Brain pericyte (primary cell): ENCODE measurements around the gene SYMPK.

Experiments used
- DNase-seq: peaks from one replicate; pipeline ENCODE4 v3.0.0-alpha.2; 2012; ENCODE audit warnings: low read depth, low spot score

SYMPK gene

GRCh38 chr19:45781214-45782161, 81.5 kb downstream of the SYMPK start:
- no peak for DNase-seq

GRCh38 chr19:45780448-45781213, 82.3 kb downstream of the SYMPK start:
- DNase-seq: no peak

GRCh38 chr19:45780146-45780447, 82.8 kb downstream of the SYMPK start:
- no peak for DNase-seq

- DNase-seq: no peak
These were observed 83.5 kb downstream of the SYMPK start for GRCh38 chr19:45779231-45780145.

- DNase-seq: no peak
These were observed 84.8 kb downstream of the SYMPK start for GRCh38 chr19:45778010-45778661.

- DNase-seq: no peak
These were observed 85.5 kb downstream of the SYMPK start for GRCh38 chr19:45777395-45777961.

DNA sequence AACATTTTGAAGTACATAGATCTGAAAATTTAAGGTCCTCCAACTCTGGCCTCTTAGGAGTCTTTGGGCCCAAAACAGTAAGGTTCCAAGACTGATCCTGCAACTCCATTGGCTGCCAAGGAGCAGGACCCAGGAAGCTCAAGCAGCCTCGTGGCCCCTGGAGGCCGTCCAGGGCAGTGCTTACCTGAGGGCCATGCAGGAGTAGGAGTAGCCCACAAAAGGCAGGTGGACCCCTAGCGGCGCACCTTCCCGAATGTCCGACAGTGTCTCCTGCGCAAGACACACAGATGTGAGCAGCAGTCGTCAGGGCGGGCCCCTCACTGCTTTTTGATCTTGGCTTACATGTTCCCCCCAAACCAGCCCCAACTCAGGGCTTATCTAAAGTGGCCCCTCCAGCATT, 88.2 kb downstream of the SYMPK start:
- DNase-seq: no peak

DNA sequence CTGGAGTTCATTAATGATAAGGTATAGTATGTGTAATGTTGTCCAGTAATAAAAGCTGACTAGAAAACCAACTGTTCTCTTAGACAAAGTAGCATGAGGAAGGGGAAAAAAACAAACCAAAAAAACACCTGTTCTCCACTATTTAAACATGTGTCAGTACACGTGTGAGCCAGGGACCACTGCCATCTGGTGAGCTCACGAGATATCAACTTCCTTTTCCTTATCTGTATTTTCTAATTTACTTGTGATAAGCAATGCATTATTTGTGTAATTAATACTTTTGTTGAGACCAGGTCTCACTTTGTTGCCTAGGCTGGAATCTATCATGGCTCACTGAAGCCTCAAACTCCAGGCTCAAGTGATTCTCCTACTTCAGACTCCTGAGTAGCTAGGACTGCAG, 89.6 kb downstream of the SYMPK start:
- no peak for DNase-seq

- DNase-seq: no peak
These were observed 90.0 kb downstream of the SYMPK start for GRCh38 chr19:45772912-45773311.

GRCh38 chr19:45772130-45772840, 90.7 kb downstream of the SYMPK start:
- no peak for DNase-seq

DNA sequence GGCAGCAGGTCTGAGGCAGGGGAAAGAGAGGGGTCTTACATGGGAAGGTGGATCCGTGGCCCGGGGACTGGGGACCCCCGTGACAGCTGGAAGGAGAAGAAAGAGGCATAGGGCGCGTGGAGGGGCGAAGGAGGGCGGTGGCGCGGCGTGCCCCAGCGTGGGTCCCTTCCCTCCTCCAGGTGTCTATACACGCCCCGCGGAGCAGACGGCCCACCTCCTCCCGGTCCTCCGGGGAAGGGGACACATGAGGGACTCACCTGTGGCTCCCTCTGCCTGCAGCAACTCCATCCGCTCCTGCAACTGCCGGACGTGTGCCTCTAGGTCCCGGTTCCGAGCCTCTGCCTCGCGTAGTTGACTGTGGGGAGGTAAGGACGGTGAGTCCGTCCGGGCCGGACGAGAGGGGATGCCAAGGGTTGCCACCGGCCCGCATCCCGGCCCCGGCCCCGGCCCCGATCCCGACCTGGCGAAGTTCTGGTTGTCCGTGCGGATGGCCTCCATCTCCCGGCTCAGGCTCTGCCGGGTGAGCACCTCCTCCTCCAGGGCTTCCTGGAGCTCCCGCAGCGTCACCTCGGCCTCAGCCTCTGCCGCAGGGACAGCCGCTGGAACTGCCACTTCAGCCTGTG, 91.5 kb downstream of the SYMPK start:
- no peak for DNase-seq

GRCh38 chr19:45770192-45771101, 92.5 kb downstream of the SYMPK start:
- peak; percentile 95 for DNase-seq

DNA sequence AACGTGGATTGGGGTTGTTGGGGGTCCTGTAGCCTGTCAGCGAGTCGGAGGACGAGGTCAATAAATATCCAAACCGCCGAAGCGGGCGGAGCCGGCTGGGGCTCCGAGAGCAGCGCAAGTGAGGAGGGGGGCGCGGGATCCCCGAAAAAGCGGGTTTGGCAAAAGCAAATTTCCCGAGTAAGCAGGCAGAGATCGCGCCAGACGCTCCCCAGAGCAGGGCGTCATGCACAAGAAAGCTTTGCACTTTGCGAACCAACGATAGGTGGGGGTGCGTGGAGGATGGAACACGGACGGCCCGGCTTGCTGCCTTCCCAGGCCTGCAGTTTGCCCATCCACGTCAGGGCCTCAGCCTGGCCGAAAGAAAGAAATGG, 93.1 kb downstream of the SYMPK start:
- no peak for DNase-seq

- peak; percentile 97 for DNase-seq
These were observed 93.8 kb downstream of the SYMPK start, which contains the start of gene SIX5 for GRCh38 chr19:45768984-45769782. TSS of gene SIX5 (minus strand) at chr19:45769252. CDS start at chr19:45768844, 408 bp downstream.

- DNase-seq: no peak
These were observed 94.3 kb downstream of the SYMPK start for GRCh38 chr19:45768655-45768983.

DNA sequence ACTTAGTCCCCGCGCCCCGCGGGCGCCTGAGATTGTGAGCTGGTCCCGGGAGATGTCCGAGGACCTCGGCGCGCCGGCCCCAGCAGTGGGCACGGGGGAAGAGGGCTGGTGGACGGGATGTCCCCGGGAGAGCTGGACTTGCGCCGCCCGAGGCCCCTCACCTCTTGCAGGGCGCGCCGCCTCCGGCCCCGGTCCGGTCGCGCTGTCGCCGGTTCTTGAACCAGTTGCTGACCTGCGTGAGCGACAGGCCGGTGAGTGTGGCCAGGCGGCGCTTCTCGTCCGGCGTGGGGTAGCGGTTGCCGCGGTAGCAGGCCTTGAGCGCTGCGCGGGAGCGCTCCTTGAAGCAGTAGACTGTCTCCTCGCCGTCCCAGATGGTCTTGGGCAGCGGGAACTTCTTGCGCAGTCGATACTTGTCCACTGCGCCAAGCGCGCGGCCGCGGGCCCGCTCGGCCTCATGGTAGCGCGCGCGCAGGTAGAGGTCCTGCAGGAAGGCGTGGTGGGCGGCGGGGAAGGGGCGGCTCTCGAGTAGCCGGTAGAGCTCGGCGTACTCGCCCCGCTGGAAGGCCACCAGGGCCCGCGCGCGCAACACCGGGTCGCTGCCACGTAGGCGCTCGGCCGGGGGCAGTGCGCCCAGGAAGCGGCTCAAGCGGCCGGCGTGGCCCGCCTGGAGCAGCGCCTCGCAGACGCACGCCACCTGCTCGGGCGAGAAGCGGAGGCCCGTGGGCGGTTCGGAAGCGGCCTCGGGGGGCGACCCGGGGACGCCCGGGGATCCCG, 94.9 kb downstream of the SYMPK start:
- peak; percentile 37 for DNase-seq

- peak; percentile 63 for DNase-seq
These were observed 95.5 kb downstream of the SYMPK start for GRCh38 chr19:45767410-45767880.
